G401 (cell line): ENCODE measurements around the gene MBD3L2. TPM values are rescaled to one million over a fixed set of nuclear protein-coding genes. Genes with fewer than 3 reads are reported as not detected.

Source experiments
- DNase-seq: peaks from one replicate; pipeline ENCODE4 v3.0.0-alpha.2; 2015; ENCODE audit warnings: low spot score
- in situ Hi-C: cut with HindIII; loops from 2 replicates; pipeline ENCODE4 v1.10.0; 2016; ENCODE audit warnings: low sequenced_read_pairs, mixed read lengths
- total RNA-seq: library from RNA; depleted of rRNA; stranded (reverse); fragments of >200 nt; shearing (Covaris generic); gene quantifications from 2 replicates; pipeline ENCODE4 v1.2.3, GENCODE V29; 2014; rRNA removed

The MBD3L2 gene
- total RNA-seq, 1 experiment from 2014 or later: 9.6 TPM

DNA sequence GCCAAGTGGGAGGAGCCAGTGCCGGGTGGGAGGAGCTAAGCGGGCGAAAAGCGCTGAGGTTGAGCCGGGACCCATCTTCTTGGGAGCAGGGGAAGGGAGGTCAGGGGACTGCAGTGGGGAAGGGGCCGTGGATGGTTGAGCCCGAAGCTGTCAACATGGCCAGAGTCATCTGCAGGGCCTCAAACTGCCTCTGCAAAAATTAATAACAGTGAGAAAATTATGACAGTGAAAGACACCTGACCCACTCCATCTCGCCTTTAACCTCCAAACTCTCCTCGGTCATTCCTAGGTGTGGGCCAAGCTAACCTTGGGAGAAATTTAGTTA, 50.4 kb downstream of the MBD3L2 start:
- in situ Hi-C loops: no loop called here
- DNase-seq: peak; percentile 86

Other genes starting within 250 kb of the MBD3L2 start
- not detected in 2 replicates for gene ADGRE1, start 161.7 kb upstream of the MBD3L2 start, total RNA-seq
- gene MBD3L2B, start 27.9 kb upstream of the MBD3L2 start, total RNA-seq: 11.6 TPM in 1 of 2 replicates, not detected in the other
- gene MBD3L5, start 18.7 kb upstream of the MBD3L2 start, total RNA-seq: not detected in 2 replicates
- gene MBD3L4, start 9.1 kb upstream of the MBD3L2 start, total RNA-seq: not detected in 2 replicates
- gene MBD3L3, start 9.4 kb downstream of the MBD3L2 start, total RNA-seq: 2.6 TPM in 1 of 2 replicates, not detected in the other
- gene ZNF557, start 20.4 kb downstream of the MBD3L2 start, total RNA-seq: 7.9 and 14.6 TPM in 2 replicates
- gene INSR, start 245.1 kb downstream of the MBD3L2 start, total RNA-seq: 10.2 and 10.7 TPM in 2 replicates